Muscle layer of colon (tissue), 2 donors: ENCODE results near the gene TMPRSS2.

ENCODE experiments used
- H3K27ac ChIP-seq: one replicate; pipeline ENCODE4 v1.7.0; 2013; ENCODE audit warnings: low read depth, mild to moderate bottlenecking, low read length, moderate library complexity
- H3K27me3 ChIP-seq, 2 donors: one replicate each; pipeline ENCODE4 v1.7.0; 2013; ENCODE audit warnings: low read length in 2 of 2, mild to moderate bottlenecking in 2 of 2; ENCODE audit not compliant: insufficient read depth in 2 of 2, control insufficient read depth in 1 of 2
- H3K36me3 ChIP-seq: one replicate; pipeline ENCODE4 v1.7.0; 2013; ENCODE audit warnings: mild to moderate bottlenecking, low read length; ENCODE audit not compliant: insufficient read depth
- H3K4me1 ChIP-seq: one replicate; pipeline ENCODE4 v1.7.0; 2013; ENCODE audit warnings: mild to moderate bottlenecking, low read length; ENCODE audit not compliant: insufficient read depth
- H3K4me3 ChIP-seq, 2 donors: one replicate each; pipeline ENCODE4 v1.7.0; 2013; ENCODE audit warnings: low read length in 2 of 2, low read depth in 1 of 2, mild to moderate bottlenecking in 1 of 2, moderate library complexity in 1 of 2
- H3K9ac ChIP-seq: one replicate; pipeline ENCODE4 v1.7.0; 2013; ENCODE audit warnings: low read length
- H3K9me3 ChIP-seq: one replicate; pipeline ENCODE4 v1.7.0; 2013; ENCODE audit warnings: mild to moderate bottlenecking, low read length
- donor health status: abdominal sarcoma.
- donor health status: Adenocarcinoma of cecum.

TMPRSS2 gene

DNA sequence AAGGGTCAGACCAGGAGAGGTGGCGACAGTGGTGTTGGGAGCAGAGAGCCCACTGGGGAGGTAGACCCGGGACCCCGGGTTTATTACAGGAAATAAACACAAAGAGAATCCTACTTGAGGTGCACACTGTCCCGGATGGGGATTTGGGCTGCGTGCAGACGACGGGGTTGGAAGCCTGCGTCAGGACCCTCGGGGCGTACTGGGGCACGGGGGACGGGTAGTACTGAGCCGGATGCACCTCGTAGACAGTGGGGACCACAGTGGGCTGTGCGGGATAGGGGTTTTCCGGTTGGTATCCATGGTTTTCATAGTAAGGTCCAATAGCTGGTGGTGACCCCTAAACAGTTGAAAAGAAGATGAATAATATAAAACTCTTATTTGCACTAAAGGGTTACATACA, 13.7 kb downstream of the TMPRSS2 start:
- peaks cover 7% of the 10 kb centered on the region for H3K4me1 ChIP-seq
- H3K27me3 ChIP-seq: no peaks in the 10 kb centered on the region
- no peaks in the 10 kb centered on the region for H3K9me3 ChIP-seq
- H3K36me3 ChIP-seq: no peaks in the 10 kb centered on the region
- no peak overlapping the region for H3K4me3 ChIP-seq
- H3K27ac ChIP-seq: no peak overlapping the region
- H3K9ac ChIP-seq: no peak overlapping the region

DNA sequence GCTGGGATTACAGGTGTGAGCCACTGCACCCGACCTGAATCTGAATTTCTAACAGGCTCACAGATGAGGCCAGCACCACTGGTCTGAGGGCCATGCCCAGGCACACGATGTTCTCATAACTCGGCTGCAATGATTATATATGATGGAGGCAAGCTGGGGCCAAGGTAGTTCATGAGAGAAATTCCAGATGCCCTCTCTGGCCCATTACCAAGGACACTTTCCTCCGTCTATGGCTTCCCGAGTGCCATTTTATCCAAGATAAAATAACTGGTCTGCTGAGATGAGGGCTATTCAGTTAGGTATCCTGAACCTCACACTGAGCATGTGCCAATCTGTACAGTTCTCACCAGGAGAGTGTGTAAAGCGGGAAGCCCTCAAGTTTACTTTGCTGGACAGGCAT, 16.5 kb downstream of the TMPRSS2 start:
- no peak overlapping the region for H3K4me3 ChIP-seq

DNA sequence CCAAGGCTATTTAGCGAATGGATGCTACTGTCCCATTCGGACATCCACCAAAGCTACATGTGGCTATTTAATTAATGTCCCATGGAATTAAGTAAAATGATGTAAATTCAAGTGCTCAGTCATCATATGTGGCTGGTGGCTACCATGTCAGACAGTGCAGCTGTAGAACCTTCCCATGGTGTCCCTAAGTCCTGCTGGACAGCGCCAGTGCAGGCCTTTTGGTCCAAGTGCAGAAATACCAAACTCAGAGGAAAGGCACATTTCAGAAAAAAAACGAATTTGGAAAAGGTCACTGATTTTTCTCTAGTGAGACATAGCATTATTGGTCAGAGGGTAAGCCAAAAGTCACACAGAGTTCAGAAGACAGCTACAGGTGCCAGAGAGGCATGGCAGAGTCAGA, 17.6 kb downstream of the TMPRSS2 start:
- Histone ChIP-seq H3K27me3 (no peaks in the 10 kb centered on the region), H3K36me3 (no peaks in the 10 kb centered on the region), H3K27ac (no peak overlapping the region), H3K9ac (no peak overlapping the region), H3K9me3 (no peaks in the 10 kb centered on the region), H3K4me3 (no peak overlapping the region), H3K4me1 (peaks cover 7% of the 10 kb centered on the region)

More for the DNA sequence above, 16.5 kb downstream of the TMPRSS2 start:
- no peaks in the 10 kb centered on the region for H3K9me3 ChIP-seq
- no peaks in the 10 kb centered on the region for H3K27me3 ChIP-seq
- H3K27ac ChIP-seq: no peak overlapping the region
- H3K9ac ChIP-seq: no peak overlapping the region
- H3K4me1 ChIP-seq: peaks cover 7% of the 10 kb centered on the region
- H3K36me3 ChIP-seq: no peaks in the 10 kb centered on the region

DNA sequence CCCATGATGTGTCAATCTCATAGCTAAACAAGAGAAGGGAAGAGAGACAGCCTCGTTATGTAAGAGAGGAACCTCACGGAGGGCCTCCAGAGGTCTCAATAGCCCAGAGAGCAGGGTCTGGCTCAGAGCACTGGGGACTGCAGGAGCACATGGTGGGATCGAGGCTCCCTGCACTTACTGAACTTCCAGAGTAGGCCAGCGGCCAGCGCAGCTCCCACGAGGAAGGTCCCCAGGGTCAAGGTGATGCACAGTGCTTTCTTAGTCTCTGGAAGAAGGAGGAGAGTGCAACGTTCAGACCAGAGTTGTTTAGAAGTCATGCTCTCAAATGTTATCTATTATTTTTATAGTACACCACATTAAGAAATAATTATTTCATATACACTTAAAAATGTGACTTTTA, 18.6 kb downstream of the TMPRSS2 start:
- Histone ChIP-seq H3K27me3 (no peaks in the 10 kb centered on the region), H3K36me3 (no peaks in the 10 kb centered on the region), H3K9me3 (no peaks in the 10 kb centered on the region), H3K4me1 (peaks cover 7% of the 10 kb centered on the region), H3K4me3 (no peak overlapping the region), H3K27ac (no peak overlapping the region), H3K9ac (no peak overlapping the region)

DNA sequence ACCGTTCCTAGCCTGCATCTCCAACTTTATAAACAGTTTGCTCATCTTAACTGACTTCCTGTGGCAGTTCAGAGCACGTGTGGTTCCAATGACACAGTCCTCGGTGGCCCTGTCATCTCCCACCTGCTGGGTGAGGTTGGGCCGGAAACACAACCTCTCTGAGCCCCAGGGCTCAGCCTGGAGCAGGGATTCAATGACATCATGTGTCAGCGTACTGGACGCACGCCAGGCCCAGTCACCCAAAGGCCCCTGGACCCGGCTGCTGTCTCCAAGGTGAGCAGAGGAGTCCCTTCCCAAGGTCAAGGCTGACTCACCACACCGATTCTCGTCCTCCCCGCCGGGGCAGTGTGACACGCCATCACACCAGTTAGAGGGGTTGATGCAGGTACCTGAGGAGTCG, 19.9 kb downstream of the TMPRSS2 start:
- Histone ChIP-seq H3K27me3 (no peaks in the 10 kb centered on the region), H3K9me3 (no peaks in the 10 kb centered on the region)

DNA sequence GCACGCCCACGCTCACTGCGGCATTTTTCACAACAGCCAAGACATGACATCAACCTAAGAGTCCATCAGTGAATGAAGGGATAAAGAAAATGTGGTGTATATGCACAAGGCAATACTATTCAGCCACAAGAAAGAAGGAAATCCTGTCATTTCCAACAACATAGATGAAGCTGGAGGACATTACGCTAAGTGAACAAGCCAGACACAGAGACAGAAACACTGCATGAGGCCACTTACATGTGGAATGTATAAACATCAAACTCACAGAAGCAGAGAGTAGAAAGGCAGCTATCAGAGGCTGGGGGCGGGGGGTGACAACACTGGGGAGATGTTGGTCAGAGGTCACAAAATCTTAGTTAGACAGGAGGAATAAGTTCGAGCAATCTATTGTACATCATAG, 20.9 kb downstream of the TMPRSS2 start:
- no peaks in the 10 kb centered on the region for H3K36me3 ChIP-seq
- H3K4me3 ChIP-seq: no peak overlapping the region
- H3K27me3 ChIP-seq: no peaks in the 10 kb centered on the region
- H3K9ac ChIP-seq: no peak overlapping the region
- no peaks in the 10 kb centered on the region for H3K9me3 ChIP-seq
- H3K4me1 ChIP-seq: peaks cover 7% of the 10 kb centered on the region
- no peak overlapping the region for H3K27ac ChIP-seq

More for the DNA sequence above, 19.9 kb downstream of the TMPRSS2 start:
- no peak overlapping the region for H3K9ac ChIP-seq
- no peaks in the 10 kb centered on the region for H3K36me3 ChIP-seq
- H3K27ac ChIP-seq: no peak overlapping the region
- H3K4me3 ChIP-seq: no peak overlapping the region
- H3K4me1 ChIP-seq: peaks cover 7% of the 10 kb centered on the region

DNA sequence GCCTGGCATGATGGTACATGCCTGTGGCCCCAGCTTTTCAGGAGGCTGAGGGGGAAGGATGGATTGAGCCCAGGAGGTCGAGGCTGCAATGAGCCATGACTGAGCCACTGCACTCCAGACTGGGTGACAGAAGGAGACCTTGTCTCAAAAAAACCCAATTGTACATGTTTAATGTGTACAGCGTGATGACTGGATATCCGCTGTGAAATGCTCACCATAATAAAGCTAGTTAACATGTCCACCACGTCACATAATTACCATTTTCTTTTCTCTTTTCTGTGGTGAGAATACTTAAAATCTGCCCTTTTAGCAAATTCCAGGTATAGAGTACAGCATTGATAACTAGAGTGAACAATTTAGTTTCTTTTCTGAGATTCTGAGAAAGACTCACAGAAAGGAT, 24.0 kb downstream of the TMPRSS2 start:
- no peaks in the 10 kb centered on the region for H3K27me3 ChIP-seq
- no peak overlapping the region for H3K27ac ChIP-seq
- no peak overlapping the region for H3K4me3 ChIP-seq
- no peaks in the 10 kb centered on the region for H3K36me3 ChIP-seq
- no peak overlapping the region for H3K9ac ChIP-seq
- H3K9me3 ChIP-seq: no peaks in the 10 kb centered on the region
- no peaks in the 10 kb centered on the region for H3K4me1 ChIP-seq

DNA sequence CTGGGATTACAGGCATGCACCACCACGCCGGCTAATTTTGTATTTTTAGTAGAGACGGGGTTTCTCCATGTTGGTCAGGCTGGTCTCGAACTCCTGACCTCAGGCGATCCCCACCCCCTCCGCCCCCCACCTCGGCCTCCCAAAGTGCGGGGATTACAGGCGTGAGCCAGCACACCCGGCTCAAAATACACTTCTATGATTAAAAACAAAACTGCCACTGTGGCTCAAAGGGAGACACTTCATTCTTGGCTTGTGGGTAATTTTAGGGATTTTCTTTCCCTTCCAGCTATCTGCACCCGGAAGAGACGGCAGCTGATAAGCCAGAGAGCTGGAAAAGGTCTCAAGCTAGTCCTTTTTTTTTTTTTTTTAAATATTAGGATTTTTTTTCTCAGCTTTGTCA, 24.5 kb downstream of the TMPRSS2 start:
- H3K4me1 ChIP-seq: no peaks in the 10 kb centered on the region

DNA sequence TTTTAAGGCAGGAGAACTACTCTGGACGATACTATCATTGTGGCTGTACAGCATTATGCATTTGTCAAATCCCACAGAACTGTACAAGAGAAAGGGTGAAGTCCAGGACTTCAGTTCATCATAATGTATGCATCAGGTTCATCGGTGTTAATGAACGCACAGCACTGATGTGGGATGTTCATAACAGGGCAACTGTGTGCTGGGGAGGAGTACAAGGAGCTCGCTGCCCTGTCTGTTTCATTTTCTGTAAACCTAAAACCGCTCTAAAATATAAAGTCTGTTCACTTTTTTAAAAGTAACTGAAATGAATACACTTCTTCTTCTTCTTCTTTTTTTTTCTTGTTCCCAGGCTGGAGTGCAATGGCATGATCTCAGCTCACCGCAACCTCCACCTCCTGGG, 25.0 kb downstream of the TMPRSS2 start:
- H3K36me3 ChIP-seq: no peaks in the 10 kb centered on the region
- no peaks in the 10 kb centered on the region for H3K9me3 ChIP-seq
- H3K27me3 ChIP-seq: peaks cover 0 to 3% of the 10 kb centered on the region in 2 donors
- H3K27ac ChIP-seq: no peak overlapping the region
- H3K4me3 ChIP-seq: no peak overlapping the region
- H3K9ac ChIP-seq: no peak overlapping the region
- no peaks in the 10 kb centered on the region for H3K4me1 ChIP-seq

More for the DNA sequence above, 24.5 kb downstream of the TMPRSS2 start:
- Histone ChIP-seq H3K27ac (no peak overlapping the region), H3K9ac (no peak overlapping the region), H3K9me3 (no peaks in the 10 kb centered on the region), H3K36me3 (no peaks in the 10 kb centered on the region), H3K4me3 (no peak overlapping the region), H3K27me3 (no peaks in the 10 kb centered on the region)

DNA sequence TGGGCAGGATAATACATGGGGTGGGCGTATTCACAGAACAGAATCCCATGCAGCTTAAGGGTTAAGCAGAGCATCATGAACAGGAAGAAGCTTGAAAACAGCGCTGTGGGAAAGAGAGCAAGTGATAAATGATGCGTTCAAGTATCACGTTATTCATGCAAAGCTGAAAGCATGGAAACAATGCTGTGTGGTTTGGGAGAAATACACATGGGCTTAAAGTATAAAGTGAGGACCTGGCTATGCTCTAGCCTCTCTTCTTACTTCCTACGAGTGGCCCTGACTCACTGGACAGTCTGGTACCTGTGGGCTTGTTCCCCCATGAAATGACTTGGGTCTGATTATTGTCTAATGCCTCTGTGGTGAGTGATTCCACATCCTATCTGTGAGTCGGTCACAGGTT, 25.7 kb downstream of the TMPRSS2 start:
- no peaks in the 10 kb centered on the region for H3K36me3 ChIP-seq
- no peaks in the 10 kb centered on the region for H3K4me1 ChIP-seq
- no peak overlapping the region for H3K4me3 ChIP-seq

DNA sequence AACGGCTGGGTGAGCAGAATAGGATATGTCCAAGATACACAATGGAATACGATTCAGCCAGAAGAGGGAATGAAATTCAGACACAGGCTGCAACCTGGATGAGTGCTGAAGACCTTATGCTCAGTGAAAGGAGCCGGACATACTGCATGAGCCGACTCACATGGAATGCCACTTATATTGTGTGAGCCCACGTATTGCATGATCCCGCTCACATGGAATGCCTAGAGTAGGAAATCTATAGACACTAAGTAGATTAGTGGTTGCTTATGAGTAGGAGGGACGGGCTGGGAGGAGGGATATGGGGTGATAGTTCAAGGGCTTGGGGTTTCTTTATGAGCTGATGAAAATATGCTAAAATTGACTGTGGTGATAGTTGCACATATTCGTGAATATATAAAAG, 26.8 kb downstream of the TMPRSS2 start:
- H3K9ac ChIP-seq: no peak overlapping the region
- no peaks in the 10 kb centered on the region for H3K9me3 ChIP-seq
- H3K27me3 ChIP-seq: peaks cover 0 to 4% of the 10 kb centered on the region in 2 donors
- no peaks in the 10 kb centered on the region for H3K4me1 ChIP-seq
- H3K36me3 ChIP-seq: no peaks in the 10 kb centered on the region
- H3K4me3 ChIP-seq: no peak overlapping the region
- H3K27ac ChIP-seq: no peak overlapping the region

More for the DNA sequence above, 25.7 kb downstream of the TMPRSS2 start:
- Histone ChIP-seq H3K27me3 (peaks cover 0 to 4% of the 10 kb centered on the region in 2 donors), H3K27ac (no peak overlapping the region), H3K9me3 (no peaks in the 10 kb centered on the region), H3K9ac (no peak overlapping the region)

DNA sequence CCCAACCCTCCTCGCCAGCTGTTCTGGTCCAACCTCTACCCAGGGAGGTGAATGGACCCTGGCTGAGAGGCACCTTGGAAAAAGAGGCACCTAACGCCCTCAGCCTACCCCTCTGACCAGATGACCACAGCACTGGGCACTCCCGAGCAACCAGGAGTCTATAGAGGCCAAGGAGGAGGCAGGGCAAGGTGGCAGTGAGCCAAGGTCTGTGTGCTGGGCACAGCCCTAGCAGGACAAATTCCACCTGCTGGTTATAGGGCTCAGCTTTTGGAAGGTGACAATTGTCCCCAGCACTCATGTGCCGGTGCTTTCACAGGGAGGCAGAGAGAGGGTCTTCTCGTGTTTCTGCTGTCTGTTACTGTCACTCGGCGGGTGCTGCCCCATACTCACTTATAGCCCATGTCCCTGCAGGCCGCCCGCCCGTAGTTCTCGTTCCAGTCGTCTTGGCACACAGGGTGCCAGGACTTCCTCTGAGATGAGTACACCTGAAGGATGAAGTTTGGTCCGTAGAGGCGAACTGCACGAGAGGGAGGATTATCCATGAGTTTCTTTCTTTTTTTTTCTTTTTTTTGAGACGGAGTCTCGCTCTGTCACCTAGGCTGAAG, 27.8 kb downstream of the TMPRSS2 start:
- no peaks in the 10 kb centered on the region for H3K36me3 ChIP-seq
- no peaks in the 10 kb centered on the region for H3K9me3 ChIP-seq
- no peaks in the 10 kb centered on the region for H3K4me1 ChIP-seq
- no peak overlapping the region for H3K4me3 ChIP-seq
- no peak overlapping the region for H3K27ac ChIP-seq
- peaks cover 0 to 4% of the 10 kb centered on the region in 2 donors for H3K27me3 ChIP-seq
- no peak overlapping the region for H3K9ac ChIP-seq
